H9 (cell line): ENCODE measurements around the gene SSBP3. TPM values are rescaled to one million over a fixed set of nuclear protein-coding genes. Genes with fewer than 3 reads are reported as not detected.

Experiments used
- DNase-seq: peaks from one replicate; pipeline ENCODE4 v3.0.0-alpha.2; 2017
- H2AFZ ChIP-seq: one replicate; pipeline ENCODE4 v1.6.1; 2013; ENCODE audit warnings: mild to moderate bottlenecking, low read length, control low read depth, moderate library complexity
- H2AK5ac ChIP-seq: 2 replicates; pipeline ENCODE4 v1.6.1; 2013; ENCODE audit warnings: low read length, control low read depth, mixed read lengths; ENCODE audit not compliant: insufficient read length
- H2BK120ac ChIP-seq: one replicate; pipeline ENCODE4 v1.6.1; 2013; ENCODE audit warnings: low read depth, mild to moderate bottlenecking, low read length, control low read depth, inconsistent platforms; ENCODE audit not compliant: poor library complexity, severe bottlenecking
- H2BK12ac ChIP-seq: 2 replicates; pipeline ENCODE4 v1.6.1; 2013; ENCODE audit warnings: low read length, control low read depth, mixed read lengths, low read depth; ENCODE audit not compliant: insufficient read length
- H2BK15ac ChIP-seq: 2 replicates; pipeline ENCODE4 v1.6.1; 2013; ENCODE audit warnings: low read depth, low read length, control low read depth
- H2BK20ac ChIP-seq: one replicate; pipeline ENCODE4 v1.6.1; 2013; ENCODE audit warnings: low read depth, mild to moderate bottlenecking, low read length, control low read depth, inconsistent platforms; ENCODE audit not compliant: poor library complexity, severe bottlenecking
- H2BK5ac ChIP-seq: 2 replicates; pipeline ENCODE4 v1.6.1; 2013; ENCODE audit warnings: low read length, control low read depth, mixed read lengths; ENCODE audit not compliant: insufficient read length
- H3K14ac ChIP-seq: 2 replicates; pipeline ENCODE4 v1.6.1; 2013; ENCODE audit warnings: low read length, control low read depth; ENCODE audit not compliant: insufficient read depth
- H3K18ac ChIP-seq: 2 replicates; pipeline ENCODE4 v1.6.1; 2013; ENCODE audit warnings: low read depth, mild to moderate bottlenecking, mixed read lengths, low read length, control low read depth; ENCODE audit not compliant: insufficient read length
- H3K23ac ChIP-seq: 2 replicates; pipeline ENCODE4 v1.6.1; 2013; ENCODE audit warnings: low read length, control low read depth, mixed read lengths, low read depth; ENCODE audit not compliant: insufficient read length
- H3K23me2 ChIP-seq: 2 replicates; pipeline ENCODE4 v1.6.1; 2013; ENCODE audit warnings: low read depth, mild to moderate bottlenecking, mixed read lengths, low read length, control low read depth; ENCODE audit not compliant: insufficient read length, poor library complexity, severe bottlenecking
- H3K27ac ChIP-seq: 2 replicates; pipeline ENCODE4 v1.5.1; 2013; ENCODE audit warnings: low read length, control low read depth, mixed read lengths, low read depth; ENCODE audit not compliant: insufficient read length
- H3K27me3 ChIP-seq: 2 replicates; pipeline ENCODE4 v1.6.1; 2013; ENCODE audit warnings: low read length, control low read depth, inconsistent platforms; ENCODE audit not compliant: insufficient read depth
- H3K4ac ChIP-seq: 2 replicates; pipeline ENCODE4 v1.6.1; 2013; ENCODE audit warnings: low read depth, mild to moderate bottlenecking, control low read depth, inconsistent platforms, low read length, moderate library complexity
- H3K4me1 ChIP-seq: 2 replicates; pipeline ENCODE4 v1.6.1; 2013; ENCODE audit warnings: low read length, control low read depth, inconsistent platforms; ENCODE audit not compliant: insufficient read depth
- H3K4me2 ChIP-seq: 2 replicates; pipeline ENCODE4 v1.6.1; 2013; ENCODE audit warnings: low read length, control low read depth, mixed read lengths; ENCODE audit not compliant: insufficient read length, insufficient read depth
- H3K56ac ChIP-seq: 2 replicates; pipeline ENCODE4 v1.6.1; 2013; ENCODE audit warnings: low read depth, mild to moderate bottlenecking, mixed read lengths, low read length, control low read depth; ENCODE audit not compliant: insufficient read length
- H3K79me1 ChIP-seq: 2 replicates; pipeline ENCODE4 v1.6.1; 2013; ENCODE audit warnings: low read depth, mild to moderate bottlenecking, moderate library complexity, low read length, control low read depth, inconsistent platforms; ENCODE audit not compliant: insufficient read depth, poor library complexity, severe bottlenecking
- H3K79me2 ChIP-seq: 2 replicates; pipeline ENCODE4 v1.6.1; 2013; ENCODE audit warnings: low read length, control low read depth, inconsistent platforms; ENCODE audit not compliant: insufficient read depth
- H3K9ac ChIP-seq: 2 replicates; pipeline ENCODE4 v1.6.1; 2013; ENCODE audit warnings: low read length, control low read depth, mixed read lengths; ENCODE audit not compliant: insufficient read length; ENCODE audit errors: extremely low read depth
- H3K9me3 ChIP-seq: one replicate; pipeline ENCODE4 v1.6.1; 2013; ENCODE audit warnings: low read depth, low read length, inconsistent platforms; ENCODE audit not compliant: control insufficient read depth
- H3T11ph ChIP-seq: one replicate; pipeline ENCODE4 v1.6.1; 2013; ENCODE audit warnings: mild to moderate bottlenecking, low read length, control low read depth, inconsistent platforms
- H4K20me1 ChIP-seq: one replicate; pipeline ENCODE4 v1.6.1; 2013; ENCODE audit not compliant: control insufficient read depth, insufficient read length, insufficient read depth
- H4K5ac ChIP-seq: 2 replicates; pipeline ENCODE4 v1.6.1; 2013; ENCODE audit warnings: low read depth, mild to moderate bottlenecking, mixed read lengths, low read length, control low read depth; ENCODE audit not compliant: insufficient read length
- H4K8ac ChIP-seq: replicated peaks from 2 replicates; pipeline ENCODE4 v1.6.1; 2013; ENCODE audit warnings: low read length, control low read depth, mixed read lengths, low read depth; ENCODE audit not compliant: insufficient read length
- H4K91ac ChIP-seq: 2 replicates; pipeline ENCODE4 v1.6.1; 2013; ENCODE audit warnings: low read depth, mild to moderate bottlenecking, moderate library complexity, mixed read lengths, low read length, control low read depth; ENCODE audit not compliant: insufficient read length
- H3K27ac Mint-ChIP-seq, 3 experiments: 2 replicates in 2 of 3; 3 replicates in 1 of 3; pipeline ENCODE4 v1.8.0; 2020 to 2021; ENCODE audit warnings: mixed read lengths in 3 of 3, mild to moderate bottlenecking in 1 of 3, moderate library complexity in 1 of 3
- H3K27me3 Mint-ChIP-seq: 2 replicates; pipeline ENCODE4 v1.8.0; 2021; ENCODE audit warnings: low read depth, mild to moderate bottlenecking, moderate library complexity, mixed read lengths
- H3K36me3 Mint-ChIP-seq, 3 experiments: 2 replicates in 2 of 3; 3 replicates in 1 of 3; pipeline ENCODE4 v1.8.0; 2020 to 2021; ENCODE audit warnings: low read depth in 3 of 3, mixed read lengths in 3 of 3; ENCODE audit not compliant: insufficient read depth in 1 of 3
- H3K4me1 Mint-ChIP-seq, 2 experiments: 2 replicates each; pipeline ENCODE4 v1.8.0; 2020; ENCODE audit warnings: mixed read lengths in 2 of 2
- H3K4me3 Mint-ChIP-seq, 2 experiments: 2 replicates in 1 of 2; 3 replicates in 1 of 2; pipeline ENCODE4 v1.8.0; 2020 to 2021; ENCODE audit warnings: mild to moderate bottlenecking in 2 of 2, mixed read lengths in 2 of 2, moderate library complexity in 1 of 2
- H3K9me3 Mint-ChIP-seq, 2 experiments: 2 replicates in 1 of 2; 3 replicates in 1 of 2; pipeline ENCODE4 v1.8.0; 2020; ENCODE audit warnings: mild to moderate bottlenecking in 2 of 2, mixed read lengths in 2 of 2, moderate library complexity in 1 of 2
- WGBS: extraction: QIAGEN DNeasy Blood & Tissue Kit; methylation state at CpG from one replicate; pipeline ENCODE4 v1.1.7; 2013; ENCODE audit warnings: missing lambda C conversion rate, low lambda C conversion rate, mixed read lengths; ENCODE audit not compliant: insufficient read length; ENCODE audit errors: extremely low coverage; 5-methylcytosine and 5-hydroxymethylcytosine counted together
- total RNA-seq: library from RNA; stranded (reverse); gene quantifications from 2 replicates; pipeline ENCODE4 v1.2.1, GENCODE V29; 2021
- TF ChIP-seq, protein P1 (sequence below): fragments of 200-600 bp; sonication (generic); conservative IDR thresholded peaks from 3 replicates; pipeline ENCODE4 v1.8.0; 2021; ENCODE audit warnings: antibody characterized with exemption, mild to moderate bottlenecking

Gene SSBP3
- total RNA-seq, 1 experiment from 2014 or later = 126 TPM

DNA sequence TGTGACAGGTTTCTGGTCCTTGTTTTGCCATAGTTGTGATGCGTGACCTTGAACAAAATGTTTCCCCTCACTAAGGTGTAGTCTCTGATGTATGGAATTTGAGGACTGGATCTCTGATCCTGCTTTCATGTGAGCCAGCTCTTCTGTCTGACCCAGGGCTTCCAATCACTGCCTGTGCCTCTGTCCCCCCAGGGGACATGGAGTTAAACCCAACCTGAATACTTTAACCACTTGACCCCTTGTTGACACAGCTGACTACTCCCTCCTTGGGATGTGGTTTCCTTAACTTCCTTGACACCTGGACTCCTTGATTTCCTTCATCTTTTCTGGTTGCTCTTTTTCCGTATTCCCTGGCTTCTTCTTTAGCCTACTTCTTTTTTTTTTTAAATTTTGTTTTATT lies 36.0 kb upstream of the SSBP3 start:
- Mint-ChIP-seq H3K27ac (no peak overlapping the region), H3K9me3 (peaks cover 0 to 4% of the 10 kb centered on the region in 2 experiments; a peak in 3 of 5 replicates), H3K36me3 (no peaks in the 10 kb centered on the region), H3K4me3 (no peak overlapping the region), H3K4me1 (peaks cover 3 to 4% of the 10 kb centered on the region in 2 experiments; a peak in 2 of 4 replicates), H3K27me3 (peaks cover 11% of the 10 kb centered on the region)
- no peak overlapping the region for H3K4me2 ChIP-seq
- H2BK120ac ChIP-seq = no peak overlapping the region
- no peak overlapping the region for H2AFZ ChIP-seq
- no peak overlapping the region for H2BK20ac ChIP-seq
- TF ChIP-seq, protein P1, sequence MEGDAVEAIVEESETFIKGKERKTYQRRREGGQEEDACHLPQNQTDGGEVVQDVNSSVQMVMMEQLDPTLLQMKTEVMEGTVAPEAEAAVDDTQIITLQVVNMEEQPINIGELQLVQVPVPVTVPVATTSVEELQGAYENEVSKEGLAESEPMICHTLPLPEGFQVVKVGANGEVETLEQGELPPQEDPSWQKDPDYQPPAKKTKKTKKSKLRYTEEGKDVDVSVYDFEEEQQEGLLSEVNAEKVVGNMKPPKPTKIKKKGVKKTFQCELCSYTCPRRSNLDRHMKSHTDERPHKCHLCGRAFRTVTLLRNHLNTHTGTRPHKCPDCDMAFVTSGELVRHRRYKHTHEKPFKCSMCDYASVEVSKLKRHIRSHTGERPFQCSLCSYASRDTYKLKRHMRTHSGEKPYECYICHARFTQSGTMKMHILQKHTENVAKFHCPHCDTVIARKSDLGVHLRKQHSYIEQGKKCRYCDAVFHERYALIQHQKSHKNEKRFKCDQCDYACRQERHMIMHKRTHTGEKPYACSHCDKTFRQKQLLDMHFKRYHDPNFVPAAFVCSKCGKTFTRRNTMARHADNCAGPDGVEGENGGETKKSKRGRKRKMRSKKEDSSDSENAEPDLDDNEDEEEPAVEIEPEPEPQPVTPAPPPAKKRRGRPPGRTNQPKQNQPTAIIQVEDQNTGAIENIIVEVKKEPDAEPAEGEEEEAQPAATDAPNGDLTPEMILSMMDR = no peak
- H3T11ph ChIP-seq = no peak overlapping the region
- DNase-seq = no peak
- no peak overlapping the region for H2AK5ac ChIP-seq
- no peak overlapping the region for H4K8ac ChIP-seq
- no peaks in the 10 kb centered on the region for H3K27me3 ChIP-seq
- H3K9ac ChIP-seq = no peak overlapping the region
- no peak overlapping the region for H2BK12ac ChIP-seq
- no peaks in the 10 kb centered on the region for H3K23me2 ChIP-seq
- no peaks in the 10 kb centered on the region for H3K79me1 ChIP-seq
- H3K18ac ChIP-seq = no peak overlapping the region
- H3K4ac ChIP-seq = no peak overlapping the region
- no peak overlapping the region for H3K23ac ChIP-seq
- H3K14ac ChIP-seq = no peak overlapping the region
- no peaks in the 10 kb centered on the region for H3K79me2 ChIP-seq
- H3K56ac ChIP-seq = no peak overlapping the region
- no peak overlapping the region for H2BK5ac ChIP-seq
- no peak overlapping the region for H4K5ac ChIP-seq
- H4K20me1 ChIP-seq = no peaks in the 10 kb centered on the region
- H3K4me1 ChIP-seq = no peaks in the 10 kb centered on the region
- no peak overlapping the region for H4K91ac ChIP-seq
- no peak overlapping the region for H3K27ac ChIP-seq
- WGBS = no CpG with 5 or more reads among the region's 2 CpGs
- no peaks in the 10 kb centered on the region for H3K9me3 ChIP-seq
- no peak overlapping the region for H2BK15ac ChIP-seq
